ENCODE results near the gene MSH4.

- TF ChIP-seq CTCF (IDR thresholded peaks at IDR 0.05) (no peak), POLR2A (IDR thresholded peaks at IDR 0.05) (no peak), POLR2AphosphoS5 (IDR thresholded peaks at IDR 0.05; ENCODE audit: insufficient read depth in 1 of 2, low read depth in 1 of 2) (no peak)
Measured at GRCh38 chr1:75764057-75764655, 32.5 kb upstream of the MSH4 start.
